Measurements from ENCODE around the gene RASAL2.
A peak's percentile ranks its signal among the peaks of the same experiment; 100 is the strongest.
"Not testable (repeated sequence)": the region's sequence is repeated elsewhere in the genome, so short reads cannot be mapped to it uniquely, and the experiment has no call there.

RASAL2 gene

GRCh38 chr1:178243119-178243518 lies 149.2 kb downstream of the RASAL2 start:
- H3K27ac ChIP-seq, result no peak overlapping the region
- TF ChIP-seq ZFX (IDR thresholded peaks at IDR 0.05; ENCODE audit: borderline replicate concordance), result no peak
- TF ChIP-seq, protein P1, sequence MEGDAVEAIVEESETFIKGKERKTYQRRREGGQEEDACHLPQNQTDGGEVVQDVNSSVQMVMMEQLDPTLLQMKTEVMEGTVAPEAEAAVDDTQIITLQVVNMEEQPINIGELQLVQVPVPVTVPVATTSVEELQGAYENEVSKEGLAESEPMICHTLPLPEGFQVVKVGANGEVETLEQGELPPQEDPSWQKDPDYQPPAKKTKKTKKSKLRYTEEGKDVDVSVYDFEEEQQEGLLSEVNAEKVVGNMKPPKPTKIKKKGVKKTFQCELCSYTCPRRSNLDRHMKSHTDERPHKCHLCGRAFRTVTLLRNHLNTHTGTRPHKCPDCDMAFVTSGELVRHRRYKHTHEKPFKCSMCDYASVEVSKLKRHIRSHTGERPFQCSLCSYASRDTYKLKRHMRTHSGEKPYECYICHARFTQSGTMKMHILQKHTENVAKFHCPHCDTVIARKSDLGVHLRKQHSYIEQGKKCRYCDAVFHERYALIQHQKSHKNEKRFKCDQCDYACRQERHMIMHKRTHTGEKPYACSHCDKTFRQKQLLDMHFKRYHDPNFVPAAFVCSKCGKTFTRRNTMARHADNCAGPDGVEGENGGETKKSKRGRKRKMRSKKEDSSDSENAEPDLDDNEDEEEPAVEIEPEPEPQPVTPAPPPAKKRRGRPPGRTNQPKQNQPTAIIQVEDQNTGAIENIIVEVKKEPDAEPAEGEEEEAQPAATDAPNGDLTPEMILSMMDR (IDR thresholded peaks at IDR 0.05), result 0 out of 2 replicates have a peak, but pooled peaks have one; percentile 5

DNA sequence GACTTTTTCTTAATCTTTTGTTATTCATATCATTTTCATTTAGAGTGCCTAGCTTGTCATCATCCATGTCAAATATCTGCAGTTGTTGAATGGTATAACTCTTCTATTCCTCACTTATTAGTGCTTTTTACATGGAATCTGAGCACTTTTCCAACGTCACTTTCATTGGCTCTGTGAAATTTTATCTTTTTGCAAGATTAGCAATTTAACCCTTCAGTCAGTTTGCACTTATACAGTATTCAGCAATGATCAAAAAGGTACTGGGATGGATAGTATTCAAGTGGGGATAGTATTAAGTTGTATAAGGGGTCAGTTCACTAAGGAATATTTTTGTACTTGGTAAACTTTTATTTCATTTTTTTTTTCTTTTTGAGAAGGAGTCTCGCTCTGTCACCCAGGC lies 150.0 kb downstream of the RASAL2 start:
- H3K27ac ChIP-seq, result no peak overlapping the region
- TF ChIP-seq, protein P1 (IDR thresholded peaks at IDR 0.05), result no peak
- no peak for TF ChIP-seq ZFX (IDR thresholded peaks at IDR 0.05; ENCODE audit: borderline replicate concordance)

DNA sequence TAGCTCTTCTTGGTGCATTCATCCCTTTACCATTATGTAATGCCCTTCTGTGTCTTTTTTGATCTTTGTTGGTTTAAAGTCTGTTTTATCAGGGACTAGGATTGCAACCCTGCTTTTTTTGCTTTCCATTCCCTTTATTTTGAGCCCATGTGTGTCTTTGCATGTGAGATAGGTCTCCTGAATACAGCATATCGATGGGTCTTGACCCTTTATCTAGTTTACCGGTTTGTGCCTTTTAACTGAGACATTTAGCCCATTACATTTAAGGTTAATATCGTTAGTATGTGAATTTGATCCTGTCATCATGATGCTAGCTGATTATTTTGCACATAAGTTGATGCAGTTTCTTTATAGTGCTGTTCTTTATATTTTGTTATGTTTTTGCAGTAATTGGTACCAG lies 154.4 kb downstream of the RASAL2 start:
- not testable (repeated sequence) for H3K27ac ChIP-seq

DNA sequence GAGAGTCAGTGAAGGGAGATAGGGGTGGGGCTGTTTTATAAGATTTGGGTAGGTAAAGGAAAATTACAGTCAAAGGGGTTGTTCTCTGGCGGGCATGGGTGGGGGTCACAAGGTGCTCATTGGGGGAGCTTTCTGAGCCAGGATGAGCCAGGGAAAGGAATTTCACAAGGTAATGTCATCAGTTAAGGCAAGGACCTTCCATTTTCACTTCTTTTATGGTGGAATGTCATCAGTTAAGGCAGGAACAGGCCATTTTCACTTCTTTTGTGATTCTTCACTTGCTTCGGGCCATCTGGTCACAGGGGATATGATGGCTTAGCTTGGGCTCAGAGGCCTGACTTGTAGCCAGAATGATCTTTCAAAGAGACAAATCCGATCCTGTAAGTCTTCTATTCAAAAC lies 159.7 kb downstream of the RASAL2 start:
- not testable (repeated sequence) for H3K27ac ChIP-seq

DNA sequence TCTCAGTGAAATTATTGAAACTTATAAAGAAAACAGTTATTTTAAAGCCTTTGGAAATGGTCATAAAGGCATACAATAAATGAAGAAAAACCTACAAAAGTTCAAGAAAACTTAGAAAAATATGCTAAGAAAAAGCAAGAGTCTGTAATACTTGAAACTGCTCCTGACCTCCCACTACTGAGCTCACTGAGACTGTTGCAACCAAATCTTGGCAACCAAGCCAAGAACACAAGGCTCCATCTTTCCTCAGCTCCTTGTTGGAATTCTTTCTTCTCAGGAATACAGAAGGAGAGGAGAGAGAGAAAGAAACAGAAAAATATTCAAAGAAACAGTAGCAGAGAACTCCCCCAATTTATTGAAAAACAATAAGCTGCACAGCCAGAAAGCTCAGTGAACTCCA lies 160.5 kb downstream of the RASAL2 start:
- TF ChIP-seq ZFX (IDR thresholded peaks at IDR 0.05; ENCODE audit: borderline replicate concordance), result no peak
- no peak overlapping the region for H3K27ac ChIP-seq

DNA sequence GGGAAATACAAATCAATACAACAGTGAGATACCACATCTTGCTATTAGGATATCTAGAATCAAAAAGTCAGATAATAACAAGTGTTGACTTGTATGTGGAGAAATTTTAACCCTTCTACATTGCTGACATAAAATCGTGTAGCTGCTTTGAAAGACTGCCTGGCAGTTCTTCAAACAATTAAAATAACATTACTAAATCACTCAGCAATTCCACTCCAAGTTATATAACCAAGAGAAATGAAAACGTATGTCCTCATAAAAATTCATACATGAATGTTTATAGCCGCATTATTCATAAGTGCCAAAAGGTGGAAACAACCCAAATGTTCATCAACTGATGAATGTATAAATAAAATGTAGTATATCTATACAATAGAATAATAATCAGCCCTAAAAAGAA lies 164.6 kb downstream of the RASAL2 start:
- no peak overlapping the region for H3K27ac ChIP-seq
- TF ChIP-seq, protein P1 (IDR thresholded peaks at IDR 0.05), result no peak
- TF ChIP-seq ZFX (IDR thresholded peaks at IDR 0.05; ENCODE audit: borderline replicate concordance), result no peak

DNA sequence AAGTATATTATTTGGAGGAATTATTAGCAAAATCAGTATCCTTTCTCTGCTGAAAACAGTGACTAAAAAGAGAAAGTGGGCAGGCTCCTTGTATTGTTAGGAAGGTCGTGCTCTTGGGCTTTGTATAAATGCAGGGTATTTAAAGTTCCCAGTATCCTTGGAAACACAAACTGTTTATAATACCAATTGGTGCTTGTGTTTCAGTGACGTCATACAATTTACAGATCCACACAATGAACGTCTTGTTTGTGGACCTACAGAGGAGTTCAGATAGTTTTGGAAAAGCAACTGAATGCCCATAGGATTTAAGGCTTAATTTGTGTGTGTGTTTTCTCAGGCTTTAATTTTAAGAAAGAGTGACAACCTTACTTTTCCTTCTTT lies 168.2 kb downstream of the RASAL2 start:
- TF ChIP-seq, protein P1 (IDR thresholded peaks at IDR 0.05), result no peak
- no peak for TF ChIP-seq ZFX (IDR thresholded peaks at IDR 0.05; ENCODE audit: borderline replicate concordance)
- no peak overlapping the region for H3K27ac ChIP-seq

GRCh38 chr1:178263341-178263740 lies 169.4 kb downstream of the RASAL2 start:
- H3K27ac ChIP-seq, result no peak overlapping the region

GRCh38 chr1:178266113-178266512 lies 172.2 kb downstream of the RASAL2 start:
- no peak overlapping the region for H3K27ac ChIP-seq
- TF ChIP-seq ZFX (IDR thresholded peaks at IDR 0.05; ENCODE audit: borderline replicate concordance), result no peak
- TF ChIP-seq, protein P1 (IDR thresholded peaks at IDR 0.05), result no peak

More at GRCh38 chr1:178263341-178263740, 169.4 kb downstream of the RASAL2 start:
- TF ChIP-seq ZFX (IDR thresholded peaks at IDR 0.05; ENCODE audit: borderline replicate concordance), result no peak
- TF ChIP-seq, protein P1 (IDR thresholded peaks at IDR 0.05), result no peak

Measured in 22Rv1 (cell line).